HT1080 (cell line): Measurements from ENCODE around the gene OR2T1. TPM values are rescaled to one million over a fixed set of nuclear protein-coding genes. Genes with fewer than 3 reads are reported as not detected.
"Not testable (repeated sequence)": the region's sequence is repeated elsewhere in the genome, so short reads cannot be mapped to it uniquely, and the experiment has no call there.

Source experiments
- DNase-seq: peaks from one replicate; pipeline ENCODE4 v3.0.0-alpha.2; 2015; ENCODE audit warnings: low read depth
- polyA plus RNA-seq, 2 experiments: library from polyadenylated mRNA; depleted of rRNA; stranded (reverse); fragments of >200 nt; gene quantifications; 2 replicates each; pipeline ENCODE4 v1.2.3, GENCODE V29; 2015
- total RNA-seq: library from RNA; depleted of rRNA; stranded (reverse); fragments of >200 nt; shearing (Covaris generic); gene quantifications from 2 replicates; pipeline ENCODE4 v1.2.3, GENCODE V29; 2014; rRNA removed

Gene OR2T1, protein sequence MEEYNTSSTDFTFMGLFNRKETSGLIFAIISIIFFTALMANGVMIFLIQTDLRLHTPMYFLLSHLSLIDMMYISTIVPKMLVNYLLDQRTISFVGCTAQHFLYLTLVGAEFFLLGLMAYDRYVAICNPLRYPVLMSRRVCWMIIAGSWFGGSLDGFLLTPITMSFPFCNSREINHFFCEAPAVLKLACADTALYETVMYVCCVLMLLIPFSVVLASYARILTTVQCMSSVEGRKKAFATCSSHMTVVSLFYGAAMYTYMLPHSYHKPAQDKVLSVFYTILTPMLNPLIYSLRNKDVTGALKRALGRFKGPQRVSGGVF
- not detected in 2 replicates for total RNA-seq
- polyA plus RNA-seq (2015; cell fraction: cytosol; rRNA removed): not detected in 2 replicates
- polyA plus RNA-seq (2015; cell fraction: nucleus; rRNA removed): not detected in 2 replicates

DNA sequence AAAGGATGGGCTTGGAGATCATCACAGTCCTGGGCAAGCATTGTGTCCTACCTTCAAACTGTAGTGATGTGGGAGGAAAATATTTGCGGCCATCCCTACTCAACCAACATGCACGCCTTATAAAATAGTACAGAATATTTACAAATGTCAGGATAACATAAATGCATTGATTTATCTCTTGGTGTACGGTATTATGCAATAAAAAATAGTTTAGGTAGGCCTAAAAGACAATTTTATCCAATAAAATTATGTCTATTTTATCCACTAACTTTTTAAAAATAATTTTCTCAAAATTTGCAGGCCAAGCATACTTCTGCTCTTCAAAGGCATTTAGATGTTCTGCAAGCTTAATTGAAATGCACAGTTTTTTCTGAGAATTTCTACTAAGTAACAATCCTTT lies at the start of gene OR2T1:
Gene OR2T1 (plus strand): TSS at position 301 of the 400 bp plus-strand sequence. CDS start 3,100 bp downstream, outside the sequence.
- DNase-seq: no peak

DNA sequence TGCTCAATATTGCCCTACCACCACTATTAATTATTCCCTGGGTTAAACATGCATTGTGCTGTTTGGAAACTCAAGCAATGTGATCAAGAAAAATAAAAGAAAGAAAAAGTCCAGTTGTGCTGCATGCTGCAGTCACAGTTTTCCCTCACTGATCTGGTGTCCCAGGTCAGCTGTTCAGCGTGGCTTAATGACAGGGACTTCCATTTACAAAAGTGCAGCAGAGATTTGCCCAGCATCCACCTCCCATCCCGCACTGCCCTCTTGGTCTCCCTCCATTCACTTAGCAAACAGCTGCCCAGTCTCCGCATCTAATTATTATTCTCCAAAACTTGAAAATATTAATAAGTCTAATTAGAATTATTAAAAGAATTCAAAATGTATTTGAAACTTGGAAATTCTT lies 43.4 kb upstream of the OR2T1 start:
- DNase-seq: no peak

DNA sequence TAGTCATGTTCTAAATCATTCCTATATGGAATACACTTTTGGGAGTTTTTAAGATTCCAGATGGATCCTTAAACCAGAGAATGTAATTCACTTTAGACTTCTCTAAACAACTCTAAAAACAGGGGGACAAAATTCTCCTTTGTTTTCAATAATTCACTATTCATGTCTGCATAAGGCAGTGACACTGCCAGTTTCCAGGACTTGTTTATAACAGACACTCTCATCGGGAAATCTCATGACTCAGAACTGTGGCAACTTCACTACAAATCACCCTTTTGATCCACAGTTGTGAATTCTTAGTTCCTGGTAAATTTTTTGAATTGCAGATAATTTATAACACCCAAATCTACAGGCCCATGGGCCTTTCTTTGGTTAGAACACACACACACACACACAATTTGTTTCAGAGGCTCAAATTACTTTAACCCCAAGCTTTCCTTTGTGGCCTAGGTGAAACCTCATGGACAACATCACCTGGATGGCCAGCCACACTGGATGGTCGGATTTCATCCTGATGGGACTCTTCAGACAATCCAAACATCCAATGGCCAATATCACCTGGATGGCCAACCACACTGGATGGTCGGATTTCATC lies 41.6 kb upstream of the OR2T1 start, which contains the start of gene OR2T4:
Gene OR2T4 (plus strand): TSS at position 545 of the 595 bp plus-strand sequence. CDS start 0 bp downstream, at position 545.
- peak; percentile 25 for DNase-seq

DNA sequence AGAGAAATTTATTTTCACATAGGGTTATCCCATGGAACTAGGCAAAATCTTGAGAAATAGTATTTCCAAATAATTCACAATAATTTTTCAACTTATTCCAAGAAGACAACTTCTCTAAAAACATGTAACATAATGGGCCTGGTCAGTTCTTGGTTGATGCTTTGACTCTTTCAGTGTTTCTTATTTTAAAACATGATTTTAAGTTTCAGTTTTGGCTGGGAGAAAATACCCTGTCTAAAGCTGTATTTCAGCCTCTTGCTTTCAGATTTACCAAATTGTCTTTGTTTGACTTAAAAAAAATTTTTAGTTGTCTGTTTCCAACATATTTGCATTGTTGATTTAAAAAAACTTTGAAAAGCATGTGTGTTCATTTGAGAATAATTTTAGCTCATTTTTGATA lies 36.2 kb upstream of the OR2T1 start:
- no peak for DNase-seq

DNA sequence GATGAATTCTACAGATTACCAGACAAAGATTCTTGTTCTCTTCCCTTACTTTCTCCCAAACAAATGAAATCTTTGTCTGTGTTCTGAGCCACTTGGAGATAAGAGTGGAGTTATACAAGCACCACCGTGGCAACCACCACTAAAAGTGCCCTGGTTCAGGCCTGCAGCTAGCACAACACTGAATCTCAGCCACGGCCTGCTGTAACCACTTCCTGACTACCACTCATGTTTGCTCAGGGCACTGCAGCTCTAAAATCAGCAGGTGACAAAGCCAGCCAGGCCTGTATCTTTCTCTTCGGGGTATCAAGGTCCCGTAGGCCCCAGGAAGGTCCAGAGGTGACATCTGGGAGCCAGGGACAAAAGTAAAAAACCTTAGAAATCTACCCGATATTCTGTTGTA lies 30.5 kb upstream of the OR2T1 start:
- peak; percentile 5 for DNase-seq

DNA sequence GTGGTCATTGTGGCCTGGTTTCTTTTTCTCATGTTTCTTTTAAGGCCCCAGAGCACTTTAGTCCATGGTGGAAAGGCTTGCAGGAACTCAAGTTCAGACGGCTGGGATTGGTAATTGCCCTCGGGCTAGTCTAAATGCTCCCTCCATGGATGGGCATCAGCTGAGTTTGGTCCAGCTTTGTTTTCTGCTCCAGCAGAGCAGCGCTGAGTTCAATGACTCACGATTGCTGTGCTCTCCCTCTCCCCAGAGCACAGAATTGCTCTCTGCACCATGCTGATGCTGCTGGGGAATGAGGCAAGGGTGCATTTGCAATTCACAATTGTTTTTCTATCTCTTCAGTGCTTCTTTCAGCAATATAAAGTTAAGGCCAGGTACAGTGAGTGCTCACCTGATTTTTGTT lies 29.1 kb upstream of the OR2T1 start:
- peak; percentile 22 for DNase-seq

DNA sequence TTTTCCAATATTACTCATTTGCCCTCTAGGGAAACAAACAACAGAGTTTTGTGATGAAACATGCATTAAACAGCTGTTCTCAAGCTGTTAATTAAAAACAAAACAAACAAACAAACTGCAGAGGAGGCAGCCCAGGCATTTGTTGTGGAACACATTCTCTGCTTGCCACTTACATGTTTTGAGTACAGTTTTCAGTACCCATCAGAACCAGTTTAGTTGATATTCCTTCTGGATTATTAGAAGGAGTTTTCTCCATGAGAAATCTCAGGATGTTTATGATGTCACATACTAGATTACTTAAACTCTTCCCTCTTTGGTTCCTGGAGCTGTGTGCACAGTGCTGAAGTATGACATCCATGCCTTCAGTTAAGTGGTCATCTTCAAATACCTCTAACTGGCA lies 27.4 kb upstream of the OR2T1 start, which contains the start of gene OR2T6:
Gene OR2T6 (plus strand): TSS at position 301 of the 400 bp plus-strand sequence. CDS start 11,863 bp downstream, outside the sequence.
- DNase-seq: no peak

DNA sequence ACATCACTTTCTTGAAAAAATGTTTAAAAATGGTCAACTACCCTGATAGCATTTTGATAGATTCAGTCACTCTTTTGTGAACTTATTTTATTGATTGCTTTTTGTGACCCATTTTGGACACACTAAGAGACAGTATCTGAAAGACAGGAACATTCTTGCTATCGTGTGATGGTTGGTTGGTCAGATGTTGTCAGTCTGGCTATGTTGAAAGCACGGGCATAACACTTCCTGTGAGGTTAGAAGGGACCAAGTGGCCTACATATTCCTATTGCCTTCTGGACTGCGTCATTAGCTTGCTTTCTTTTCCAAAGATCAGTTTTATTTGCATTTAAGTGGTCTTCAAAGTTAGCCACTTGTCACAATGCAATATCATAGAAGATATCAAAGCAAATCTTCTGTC lies 25.9 kb upstream of the OR2T1 start:
- DNase-seq: no peak

DNA sequence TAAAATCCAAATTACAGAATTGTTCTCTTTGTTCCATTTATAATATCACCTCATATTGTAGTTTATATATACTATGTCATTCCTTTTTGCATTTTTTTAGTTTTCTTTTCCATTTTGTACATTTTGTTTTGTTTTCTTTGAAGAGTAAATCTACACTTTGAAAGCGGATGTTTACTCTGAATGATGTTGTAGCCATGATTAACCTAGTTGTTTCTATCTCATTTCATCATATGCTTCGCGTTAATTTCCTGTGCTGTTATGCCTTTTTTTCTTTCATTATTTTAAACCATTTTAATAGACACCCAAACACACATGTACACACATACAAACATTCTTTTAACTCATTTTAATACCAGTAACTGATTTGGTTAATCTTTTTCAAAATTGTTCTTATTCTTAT lies 22.0 kb upstream of the OR2T1 start:
- DNase-seq: no peak

DNA sequence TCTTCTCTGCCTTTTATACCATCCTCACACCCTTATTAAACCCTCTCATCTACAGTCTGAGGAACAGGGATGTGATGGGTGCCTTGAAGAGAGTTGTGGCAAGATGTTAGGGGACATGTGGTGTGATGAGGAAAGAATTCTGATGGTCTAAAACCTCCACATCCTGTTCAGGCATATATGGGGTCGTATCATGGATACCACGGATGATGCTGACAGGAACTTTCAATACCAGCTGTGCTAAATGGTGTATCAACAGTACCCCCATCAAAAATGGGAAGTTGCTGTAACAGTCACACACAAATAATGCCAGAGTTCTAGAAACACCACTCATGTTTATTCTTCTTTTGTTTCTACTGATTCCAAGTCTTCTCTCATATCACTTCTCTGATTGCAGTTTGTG lies 14.4 kb upstream of the OR2T1 start:
- DNase-seq: no peak

DNA sequence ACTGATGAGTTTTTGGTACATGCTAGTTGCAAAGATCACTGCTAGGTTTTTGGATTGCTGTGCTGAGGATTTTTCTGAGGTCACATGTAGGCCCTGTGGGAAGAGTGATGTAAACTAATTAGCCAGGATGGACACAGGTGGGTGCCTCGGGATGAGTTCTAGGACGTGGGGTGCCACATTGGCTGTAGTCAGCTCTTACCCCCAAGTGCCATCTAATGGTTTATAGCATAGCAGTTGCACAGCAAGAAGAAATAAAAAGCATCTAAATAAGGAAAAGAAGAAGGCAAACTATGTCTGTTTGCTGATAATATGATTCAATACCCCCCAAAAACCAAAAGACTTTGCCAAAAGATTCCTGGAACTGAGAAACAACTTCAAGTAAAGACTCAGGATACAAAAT lies 9.8 kb upstream of the OR2T1 start:
- DNase-seq: no peak

DNA sequence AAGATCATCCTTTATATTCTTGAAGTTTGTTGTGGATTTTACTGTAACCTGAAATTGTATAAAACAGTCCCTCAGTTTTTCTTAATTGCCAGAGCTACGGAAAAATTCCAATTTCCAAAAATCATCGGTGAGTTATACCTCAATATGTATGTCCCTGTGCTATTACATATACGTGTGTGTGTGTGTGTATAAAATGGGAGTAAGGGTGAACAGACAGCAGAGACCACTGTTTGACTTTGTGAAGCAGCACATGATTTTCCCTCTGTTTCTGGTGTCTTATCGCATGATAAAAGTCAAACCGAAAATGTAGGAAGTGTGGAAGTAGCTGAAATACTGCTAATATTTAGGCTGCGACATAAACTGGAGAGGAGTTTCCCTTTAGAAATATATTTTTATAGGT lies 1.2 kb downstream of the OR2T1 start:
- DNase-seq: no peak

DNA sequence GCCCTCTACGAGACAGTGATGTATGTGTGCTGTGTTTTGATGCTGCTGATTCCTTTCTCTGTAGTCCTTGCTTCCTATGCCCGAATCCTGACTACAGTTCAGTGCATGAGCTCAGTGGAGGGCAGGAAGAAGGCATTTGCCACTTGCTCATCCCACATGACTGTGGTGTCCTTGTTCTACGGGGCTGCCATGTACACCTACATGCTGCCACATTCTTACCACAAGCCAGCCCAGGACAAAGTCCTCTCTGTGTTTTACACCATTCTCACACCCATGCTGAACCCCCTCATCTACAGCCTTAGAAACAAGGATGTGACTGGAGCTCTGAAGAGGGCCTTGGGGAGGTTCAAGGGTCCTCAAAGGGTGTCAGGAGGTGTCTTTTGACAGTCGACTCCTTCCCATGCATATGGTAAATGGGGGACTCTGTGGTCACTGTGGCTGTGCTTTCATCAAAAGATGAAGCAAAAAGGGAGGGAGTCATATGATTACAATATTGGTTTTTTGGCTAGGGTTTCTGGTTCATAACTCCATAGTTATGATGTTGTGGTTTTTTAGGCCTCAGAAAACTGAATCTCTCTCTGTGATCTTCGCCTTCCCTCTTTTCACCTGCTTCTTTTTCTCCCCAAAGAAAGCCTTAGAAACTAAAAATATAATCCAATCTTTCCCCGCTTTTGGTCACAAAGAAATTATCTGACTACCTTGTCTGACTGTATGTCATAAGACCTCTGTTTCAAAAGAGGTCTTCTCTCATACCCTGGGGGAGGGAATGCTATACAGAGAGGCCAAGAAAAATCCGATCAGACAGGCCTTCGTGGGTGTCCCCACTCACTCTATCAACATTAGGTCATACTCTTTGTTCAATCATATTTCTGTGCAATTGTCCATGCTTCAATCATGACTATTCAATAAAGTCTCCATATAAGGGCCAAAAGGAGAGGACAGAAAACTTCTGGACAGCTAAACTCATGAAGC lies 4.2 kb downstream of the OR2T1 start:
- no peak for DNase-seq

DNA sequence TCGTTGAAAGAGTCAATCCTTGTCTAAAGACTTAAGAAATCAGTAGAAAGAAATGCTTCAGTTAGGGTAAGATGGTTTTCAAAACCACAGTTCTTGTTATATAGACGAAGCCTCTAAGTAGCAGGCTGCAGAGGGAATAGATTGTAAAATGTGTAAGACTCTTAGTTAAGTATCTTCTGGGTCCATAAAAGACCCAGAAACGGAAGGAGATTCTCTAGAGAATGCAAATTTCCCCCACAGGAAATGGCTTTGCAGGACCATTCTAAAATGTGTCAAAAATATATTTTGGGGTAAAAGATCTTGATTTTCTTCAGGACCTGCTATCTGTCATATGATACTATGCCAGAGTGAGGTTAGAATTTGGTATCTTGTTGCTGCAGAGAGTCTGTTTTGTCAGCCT lies 13.4 kb downstream of the OR2T1 start:
- no peak for DNase-seq

DNA sequence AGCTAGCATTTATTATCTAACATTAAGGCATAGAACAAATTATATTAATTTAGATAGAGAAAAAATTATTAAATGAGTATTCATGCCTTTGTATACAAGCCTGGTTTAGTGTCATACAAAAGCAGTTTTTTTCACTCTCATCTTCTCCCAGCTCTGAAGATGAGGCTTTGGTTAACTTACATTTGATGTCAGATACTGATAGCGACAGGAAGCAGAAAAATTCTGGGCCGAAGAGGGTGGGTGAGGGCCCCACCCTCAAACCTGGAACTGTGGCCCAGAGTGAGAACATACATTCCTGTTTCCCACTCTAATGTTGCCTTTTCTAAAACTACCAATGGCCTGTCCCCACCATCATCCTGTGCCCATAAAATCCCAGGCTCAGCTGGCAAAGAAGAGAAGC lies 15.0 kb downstream of the OR2T1 start:
- no peak for DNase-seq

DNA sequence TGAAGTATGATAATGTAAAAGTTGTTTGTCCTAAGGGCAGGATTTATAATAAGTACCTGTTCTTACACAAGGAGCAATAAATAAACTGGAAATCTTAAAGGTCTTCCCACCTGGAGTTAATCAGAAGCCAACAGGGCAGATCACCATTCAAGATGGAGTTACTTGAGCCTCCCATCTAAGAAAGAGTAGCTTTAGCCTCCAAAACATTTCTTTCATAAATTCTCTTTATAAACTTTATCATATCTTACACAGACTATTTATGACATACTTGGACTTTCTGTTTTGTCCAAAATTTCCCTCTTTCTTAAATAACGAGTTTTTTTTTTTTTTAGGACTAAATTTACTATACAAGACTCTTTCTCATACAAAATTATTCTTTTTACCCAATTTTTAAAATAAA lies 18.5 kb downstream of the OR2T1 start:
- no peak for DNase-seq

DNA sequence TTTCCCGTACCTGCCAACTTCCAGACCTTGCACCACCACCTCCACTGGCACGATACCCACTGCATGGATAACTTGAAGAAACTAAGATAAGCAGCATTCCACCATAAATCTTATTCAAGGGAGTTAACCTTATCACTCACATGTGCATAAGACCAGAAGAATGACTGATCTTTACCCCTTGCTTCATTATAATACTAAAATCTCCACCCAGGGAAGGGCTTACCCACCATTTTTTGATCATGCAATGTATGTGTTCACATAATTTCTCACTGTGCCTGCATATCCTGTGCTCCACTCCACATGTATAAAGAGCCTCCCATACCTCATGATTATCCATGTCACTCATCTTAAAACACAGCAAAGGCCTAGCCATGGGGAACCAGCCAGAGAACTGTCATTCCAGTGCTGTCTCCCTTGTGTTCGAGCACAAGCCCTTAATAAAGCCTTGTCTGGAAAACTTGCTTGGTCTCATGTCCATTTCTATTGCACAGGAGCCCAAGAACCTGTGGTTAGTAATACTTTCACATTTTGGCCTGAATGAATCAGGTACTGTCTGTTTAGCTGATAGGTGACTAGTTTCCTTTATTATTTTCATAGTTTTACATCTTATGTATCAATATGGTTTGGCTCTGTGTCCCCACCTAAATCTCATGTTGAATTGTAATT lies 24.8 kb downstream of the OR2T1 start:
- DNase-seq: not testable (repeated sequence)

DNA sequence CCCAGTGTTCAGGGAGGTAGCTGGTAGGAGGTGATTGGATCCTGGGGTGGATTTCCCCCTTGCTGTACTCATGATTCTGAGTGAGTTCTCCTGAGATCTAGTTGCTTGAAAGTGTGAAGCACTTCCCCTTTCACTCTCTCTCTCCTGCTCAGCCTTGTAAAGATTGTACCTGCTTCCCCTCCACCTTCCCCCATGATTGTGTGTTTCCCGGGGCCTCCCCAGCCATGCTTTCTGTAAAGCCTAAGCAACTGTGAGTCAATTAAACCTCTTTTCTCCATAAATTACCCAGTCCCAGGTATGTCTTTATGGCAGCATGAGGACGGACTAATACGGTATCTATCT lies 25.3 kb downstream of the OR2T1 start:
- DNase-seq: not testable (repeated sequence)

DNA sequence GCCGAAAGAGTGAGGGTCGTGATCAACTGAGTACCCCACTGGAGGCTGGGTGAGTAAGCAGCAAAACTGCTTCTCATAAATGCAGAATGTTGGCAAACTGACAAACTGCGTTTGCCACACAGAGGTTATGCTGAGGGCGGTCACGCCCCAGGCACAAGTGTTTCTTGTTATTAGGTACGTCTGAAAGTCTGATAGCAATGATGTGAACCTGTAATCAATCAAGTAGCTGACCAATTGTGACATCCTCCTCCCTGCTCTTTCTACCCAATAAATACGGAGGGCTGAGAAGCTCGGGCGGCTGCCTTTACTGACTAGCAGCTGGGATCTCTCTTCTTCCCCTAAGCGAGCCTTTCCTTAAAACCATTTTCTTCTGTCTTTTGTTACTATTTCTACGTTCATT lies 28.8 kb downstream of the OR2T1 start:
- not testable (repeated sequence) for DNase-seq

DNA sequence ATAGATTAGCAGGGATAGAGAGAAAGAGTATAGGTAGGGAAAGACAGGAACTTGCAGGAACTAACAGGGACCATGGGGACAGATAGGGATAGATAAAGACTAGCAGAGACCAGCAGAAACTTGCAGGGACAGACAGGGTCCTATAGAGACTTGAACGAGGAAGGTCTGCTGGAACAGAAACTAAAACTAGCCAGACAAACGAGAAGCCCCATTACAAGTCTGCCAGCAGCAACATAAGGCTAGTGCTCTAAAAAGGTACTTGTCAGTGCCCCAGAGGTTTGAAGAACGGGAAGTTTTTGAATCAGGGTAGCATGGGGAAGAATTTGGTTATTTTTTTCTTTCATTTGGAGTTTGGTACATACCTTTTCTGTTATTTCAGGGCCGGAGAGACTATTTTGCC lies 29.4 kb downstream of the OR2T1 start:
- DNase-seq: not testable (repeated sequence)

DNA sequence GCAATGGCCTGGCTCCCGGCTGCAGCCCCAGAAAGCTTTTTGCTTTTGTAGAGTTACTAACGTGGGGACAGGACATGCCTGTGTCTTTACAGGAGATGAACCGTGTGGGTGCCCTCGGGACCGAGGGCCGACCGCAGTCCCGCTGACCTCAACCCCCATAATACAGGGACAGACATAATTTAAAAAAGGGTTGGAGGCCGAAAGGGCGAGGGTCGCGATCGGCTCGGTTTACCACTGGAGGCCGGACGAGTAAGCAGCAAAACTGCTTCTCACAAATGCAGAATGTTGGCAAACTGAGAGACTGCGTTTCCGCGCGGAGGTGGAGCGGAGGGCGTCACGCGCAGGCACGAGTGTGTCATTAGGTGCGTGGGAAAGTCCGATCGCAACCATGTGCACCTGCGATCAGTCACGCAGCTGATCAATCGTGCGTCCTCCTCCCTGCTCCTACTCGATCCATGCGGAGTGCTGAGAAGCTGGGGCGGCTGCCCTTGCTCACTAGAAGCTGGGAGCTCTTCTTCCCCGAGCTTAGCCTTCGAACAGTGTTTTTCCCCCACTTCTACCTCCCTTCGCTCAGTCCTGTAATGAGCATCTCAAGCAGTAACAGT lies 31.1 kb downstream of the OR2T1 start:
- not testable (repeated sequence) for DNase-seq
